RKO (cell line): ENCODE measurements around the gene LRRFIP1.

ENCODE experiments used
- DNase-seq: peaks from one replicate; pipeline ENCODE4 v3.0.0-alpha.2; 2016; ENCODE audit warnings: low spot score

The LRRFIP1 gene

DNA sequence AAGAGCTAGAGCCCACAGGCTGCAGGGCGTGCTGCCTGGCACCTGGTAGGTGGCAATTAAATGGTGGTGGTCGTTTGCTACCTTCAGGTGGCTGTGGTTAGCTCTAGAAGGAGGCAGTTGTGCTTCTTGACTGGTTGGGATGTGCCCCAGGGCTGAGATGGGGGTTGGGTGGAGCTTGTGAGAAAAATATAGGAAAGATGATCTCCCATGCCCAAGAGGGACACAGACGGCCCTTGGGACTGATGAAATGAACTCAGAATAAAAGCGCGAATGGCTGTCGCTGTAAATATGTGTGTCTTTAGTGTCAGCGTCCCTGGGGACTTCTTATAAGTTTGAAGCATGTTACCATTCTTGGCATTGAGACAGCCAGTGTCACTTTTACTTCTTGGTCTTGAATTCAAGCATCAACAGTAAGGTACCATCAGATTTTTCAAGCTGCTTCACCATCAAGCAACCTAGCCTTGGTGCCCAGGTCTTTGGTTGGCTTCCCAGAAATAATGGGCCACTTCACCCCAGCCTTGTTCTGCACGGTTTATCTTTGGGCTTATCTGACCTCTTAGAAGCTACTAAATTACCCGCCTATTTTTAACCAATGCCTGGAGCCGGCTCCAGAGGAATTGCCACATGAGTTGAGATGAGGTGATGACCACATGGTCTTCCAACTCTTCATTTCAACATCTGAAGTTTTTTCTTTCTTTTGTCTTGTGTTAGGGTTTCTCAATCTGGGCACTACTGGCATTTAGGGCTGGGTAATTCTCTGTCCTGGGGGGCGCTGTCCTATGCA lies 11.9 kb downstream of the LRRFIP1 start:
- no peak for DNase-seq

DNA sequence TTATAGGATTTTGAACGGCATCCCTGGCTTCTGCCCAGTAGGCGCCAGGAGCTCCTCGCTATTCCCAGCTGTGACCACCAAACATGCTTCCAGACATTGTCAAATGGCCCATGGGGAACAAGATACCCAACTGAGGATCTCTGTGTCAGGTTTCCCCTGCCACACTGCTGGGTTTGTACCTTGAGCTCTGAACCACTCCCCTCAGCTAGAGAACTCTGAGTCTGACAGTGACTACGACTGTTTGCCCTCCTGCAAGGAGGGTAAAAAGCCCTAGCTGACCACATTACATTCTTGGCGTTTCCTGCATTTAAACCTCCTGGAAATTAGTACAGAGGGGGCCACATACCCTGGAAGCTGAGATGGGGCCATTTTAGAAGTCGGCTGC lies 12.4 kb downstream of the LRRFIP1 start:
- DNase-seq = no peak

GRCh38 chr2:237640493-237640998 lies 13.2 kb downstream of the LRRFIP1 start:
- no peak for DNase-seq

GRCh38 chr2:237642038-237642734 lies 14.8 kb downstream of the LRRFIP1 start:
- DNase-seq = no peak

- no peak for DNase-seq
Observed at GRCh38 chr2:237643066-237643465, 15.7 kb downstream of the LRRFIP1 start.

DNA sequence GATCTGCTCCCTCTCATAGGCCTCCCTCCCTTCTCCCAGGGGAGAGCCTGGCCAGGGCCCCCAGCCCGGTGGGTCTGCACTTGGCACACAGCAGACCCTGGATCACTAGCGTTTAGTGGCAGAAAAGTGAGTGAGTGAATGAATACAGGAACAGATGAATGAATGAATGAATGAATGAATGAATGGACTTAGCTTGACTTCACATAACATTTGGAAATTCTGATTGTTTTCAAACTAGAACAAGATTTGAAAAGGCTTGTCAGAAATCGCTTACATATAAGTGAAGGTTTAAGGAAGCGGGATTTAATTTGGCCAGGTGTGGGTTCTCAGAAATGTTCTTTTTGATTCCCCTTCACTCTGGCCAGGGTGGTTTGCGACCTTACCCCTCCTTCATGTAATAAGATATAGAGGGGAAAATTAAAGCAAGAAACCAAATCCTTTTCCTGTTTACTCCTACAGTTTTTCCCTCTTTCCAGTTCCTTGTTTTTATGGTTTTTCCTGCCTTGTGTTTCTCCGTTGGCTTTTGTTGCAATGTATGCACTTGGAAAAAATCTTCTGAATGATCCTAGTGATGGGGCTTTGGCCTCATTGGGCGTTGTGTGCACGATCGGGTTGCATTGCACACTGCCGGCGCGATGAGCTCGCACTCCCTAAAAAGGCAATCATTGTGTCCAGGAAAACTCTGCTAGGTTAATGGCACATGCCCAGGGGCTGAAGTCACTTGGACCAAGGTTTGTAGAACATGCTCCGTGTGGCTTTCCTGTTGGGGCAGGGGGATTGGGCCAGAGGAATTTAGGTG lies 16.4 kb downstream of the LRRFIP1 start:
- no peak for DNase-seq

- DNase-seq = no peak
Observed at GRCh38 chr2:237644381-237644703, 17.0 kb downstream of the LRRFIP1 start.

- DNase-seq = no peak
Observed at GRCh38 chr2:237645261-237645660, 17.9 kb downstream of the LRRFIP1 start.

- DNase-seq = no peak
Observed at GRCh38 chr2:237647176-237648015, 20.0 kb downstream of the LRRFIP1 start.

DNA sequence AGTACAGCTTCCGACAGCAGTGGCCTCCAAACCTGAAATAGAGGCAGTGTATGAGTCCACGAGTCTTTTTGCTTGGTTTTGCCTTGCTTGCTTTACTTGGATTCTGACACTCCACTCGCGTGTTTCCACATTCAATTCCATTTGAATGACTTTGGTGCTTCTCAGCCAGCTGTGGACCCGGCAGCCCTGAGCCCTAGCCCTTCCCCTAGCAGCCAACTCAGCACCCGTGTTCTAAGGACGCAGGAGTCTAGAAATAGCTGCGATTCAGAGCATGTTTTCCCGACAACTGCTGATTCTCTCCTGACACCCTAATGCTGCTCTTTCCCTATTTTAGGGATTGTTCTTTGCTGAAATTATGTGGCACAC lies 20.6 kb downstream of the LRRFIP1 start:
- DNase-seq = no peak

DNA sequence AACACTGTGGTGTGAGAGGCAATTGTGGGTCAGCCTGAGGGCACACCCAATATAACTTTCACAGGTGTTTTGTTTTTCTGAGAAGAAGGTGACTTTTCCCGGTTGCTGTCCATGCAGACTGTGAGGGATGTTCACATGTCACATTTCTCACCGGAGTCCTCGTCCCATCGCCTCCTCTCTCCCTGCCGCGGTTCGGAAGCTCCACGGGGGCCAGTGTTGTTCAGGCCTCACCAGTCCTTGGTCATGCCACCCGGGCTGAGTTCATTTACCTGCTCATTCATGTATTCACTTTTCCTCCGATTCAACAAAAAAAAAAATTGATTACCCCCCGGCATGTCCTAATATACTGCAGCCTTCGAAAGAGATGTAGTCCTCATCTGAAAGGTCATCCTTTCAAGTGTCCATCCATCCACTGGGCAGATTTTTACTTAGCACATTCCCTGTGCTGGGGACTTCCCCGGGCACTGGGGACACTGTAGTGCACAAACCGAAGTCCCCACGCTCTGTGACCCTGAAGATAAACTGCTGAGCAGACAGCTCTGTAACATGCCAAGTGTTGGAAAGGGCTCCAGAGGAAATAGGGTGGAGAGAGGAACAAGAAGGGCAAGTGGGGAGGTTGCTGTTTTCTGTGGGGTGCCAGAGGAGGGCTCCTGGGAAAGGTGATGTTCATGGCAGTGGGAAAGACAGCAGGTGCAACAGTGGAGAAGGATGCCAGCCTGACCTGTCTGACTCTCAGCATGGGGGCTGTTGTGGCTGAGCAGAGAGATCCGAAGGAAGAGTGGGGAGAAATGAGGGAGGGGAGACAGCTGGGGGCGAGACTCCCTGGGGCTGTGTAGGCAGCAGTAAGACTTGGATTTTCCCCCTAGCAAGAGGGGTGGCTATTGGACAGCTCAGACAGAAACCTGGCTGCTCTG lies 22.4 kb downstream of the LRRFIP1 start:
- no peak for DNase-seq

DNA sequence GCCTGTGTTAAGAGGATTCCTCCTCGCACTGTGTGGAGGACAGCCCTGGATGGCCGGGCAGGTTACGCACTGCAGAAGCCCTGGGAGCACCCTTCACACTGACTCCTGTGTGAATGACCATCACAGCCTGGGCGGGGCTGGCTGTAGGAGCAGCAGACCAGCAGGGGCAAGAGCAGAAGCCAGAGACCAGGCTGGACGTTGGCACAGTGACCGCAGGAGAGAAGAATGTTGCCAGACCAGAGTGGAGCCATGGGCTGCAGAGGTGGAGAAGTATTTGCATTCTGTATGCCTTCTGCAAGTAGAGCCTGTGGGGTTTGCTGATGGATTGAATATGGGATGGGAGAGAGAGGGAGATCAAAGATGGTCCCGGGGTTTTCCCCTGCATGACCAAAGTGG lies 23.1 kb downstream of the LRRFIP1 start:
- no peak for DNase-seq

GRCh38 chr2:237651761-237652160 lies 24.4 kb downstream of the LRRFIP1 start:
- no peak for DNase-seq

DNA sequence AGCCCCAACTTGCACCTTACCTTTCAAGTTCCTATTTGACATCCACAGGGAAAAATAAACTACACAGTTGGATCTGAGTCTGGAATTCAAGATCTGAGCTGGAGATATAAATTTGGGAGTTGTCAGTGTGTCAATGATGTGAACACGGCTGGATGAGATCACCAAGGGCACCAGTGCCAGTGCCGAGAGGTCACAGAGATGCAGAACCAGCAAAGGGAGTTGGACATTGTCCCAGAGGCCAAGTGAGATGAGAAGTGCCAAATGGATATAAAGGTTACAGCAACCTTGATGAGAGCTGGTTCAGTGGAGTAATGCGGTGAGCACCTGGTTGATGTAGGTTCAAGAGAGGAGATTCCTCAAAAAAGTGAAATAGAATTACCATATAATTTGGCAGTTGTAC lies 24.8 kb downstream of the LRRFIP1 start:
- no peak for DNase-seq

DNA sequence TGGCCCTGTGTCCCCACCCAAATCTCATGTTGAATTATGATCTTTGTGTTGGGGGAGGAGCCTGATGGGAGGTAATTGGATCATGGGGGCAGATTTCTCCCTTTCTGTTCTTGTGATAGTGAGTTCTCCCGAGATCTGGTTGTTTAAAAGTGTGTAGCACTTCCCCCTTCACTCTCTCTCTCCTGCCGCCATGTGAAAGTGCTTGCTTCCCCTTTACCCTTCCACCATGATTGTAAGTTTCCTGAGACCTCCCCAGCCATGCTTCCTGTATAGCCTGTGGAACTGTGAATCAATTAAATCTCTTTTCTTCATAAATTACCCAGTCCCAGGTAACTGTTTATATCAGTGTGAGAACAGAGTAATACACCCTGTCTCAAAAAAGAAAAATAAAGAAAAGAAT lies 25.5 kb downstream of the LRRFIP1 start:
- no peak for DNase-seq

- DNase-seq = no peak
Observed at GRCh38 chr2:237653776-237654558, 26.6 kb downstream of the LRRFIP1 start.

- DNase-seq = no peak
Observed at GRCh38 chr2:237657063-237657462, 29.7 kb downstream of the LRRFIP1 start.

DNA sequence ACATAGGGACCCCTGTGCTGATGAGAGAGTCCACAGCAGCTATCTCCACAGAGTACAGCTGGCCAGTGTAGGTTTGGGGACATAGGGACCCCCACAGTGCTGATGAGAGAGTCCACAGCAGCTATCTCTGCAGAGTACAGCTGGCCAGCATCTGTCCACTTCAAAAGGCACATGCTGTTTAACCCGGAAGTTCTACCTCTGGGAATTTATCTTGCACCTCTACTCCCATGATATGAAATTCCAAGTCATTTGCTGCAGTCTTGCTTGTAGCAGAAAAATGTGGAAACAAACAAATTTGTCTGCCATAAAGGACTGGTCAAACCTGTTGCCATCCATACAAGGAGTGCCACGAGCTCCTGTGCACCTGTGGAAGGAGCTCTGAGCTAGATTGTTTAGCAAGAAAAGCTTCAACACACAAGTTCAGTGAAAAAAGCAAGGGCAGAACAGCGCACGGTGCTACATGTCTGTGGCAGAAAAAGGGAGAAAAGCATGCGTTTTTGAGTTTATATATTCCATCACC lies 33.1 kb downstream of the LRRFIP1 start:
- no peak for DNase-seq

- no peak for DNase-seq
Observed at GRCh38 chr2:237661270-237661669, 33.9 kb downstream of the LRRFIP1 start.

DNA sequence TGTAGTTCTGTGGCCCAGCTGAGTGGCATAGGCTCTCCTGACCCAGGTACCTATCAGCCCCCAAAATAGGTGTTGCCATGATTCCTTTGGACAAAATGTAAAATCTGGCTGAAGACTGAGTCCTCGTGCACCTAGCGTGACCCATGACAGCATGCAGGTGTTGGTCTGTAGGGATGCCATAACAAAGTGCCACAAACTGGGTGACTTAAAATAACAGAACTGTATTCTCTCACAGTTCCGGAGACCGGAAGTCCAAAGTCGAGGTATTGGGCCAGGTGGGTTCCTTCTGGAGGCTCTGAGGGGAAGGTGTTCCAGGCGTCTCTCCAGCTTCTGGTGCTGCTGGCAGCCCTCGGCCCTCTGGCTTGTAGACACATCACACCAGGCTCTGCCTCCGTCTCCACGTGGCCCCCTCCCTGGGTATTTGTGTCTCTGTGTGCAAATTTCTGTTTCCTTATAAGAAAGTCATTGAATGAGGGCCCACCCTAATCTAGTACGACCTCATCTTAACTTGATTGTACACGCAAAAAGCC lies 34.5 kb downstream of the LRRFIP1 start:
- no peak for DNase-seq
